CD4-positive, alpha-beta T cell treated with Interleukin-4 for 1 hour (primary cell): Measurements from ENCODE around the gene SND1.

Experiments used
- DNase-seq, 2 donors: peaks; one replicate each; pipeline ENCODE4 v3.0.0-alpha.2; 2020 to 2022

Gene SND1

DNA sequence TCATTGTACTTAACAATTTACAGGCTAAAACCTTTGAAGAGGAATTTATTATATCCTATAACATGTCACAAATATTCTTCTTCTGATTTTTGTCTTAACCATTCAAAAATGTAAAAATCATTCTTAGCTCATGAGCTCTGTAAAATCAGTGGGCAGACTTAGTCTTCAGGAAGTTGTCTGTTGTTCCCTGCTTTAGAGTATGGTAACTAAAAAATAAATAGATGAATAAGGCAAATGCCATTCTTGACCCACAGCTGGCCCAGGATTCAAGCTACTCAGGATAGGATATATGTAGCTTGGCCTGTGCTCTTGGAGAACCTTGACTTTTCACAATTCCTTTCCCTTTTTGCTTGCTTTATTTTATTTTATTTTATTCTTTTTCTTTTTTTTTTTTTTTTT is 327.7 kb downstream of the SND1 start:
- no peak for DNase-seq

- no peak for DNase-seq
Measured at GRCh38 chr7:127980901-127981300, 328.9 kb downstream of the SND1 start.

DNA sequence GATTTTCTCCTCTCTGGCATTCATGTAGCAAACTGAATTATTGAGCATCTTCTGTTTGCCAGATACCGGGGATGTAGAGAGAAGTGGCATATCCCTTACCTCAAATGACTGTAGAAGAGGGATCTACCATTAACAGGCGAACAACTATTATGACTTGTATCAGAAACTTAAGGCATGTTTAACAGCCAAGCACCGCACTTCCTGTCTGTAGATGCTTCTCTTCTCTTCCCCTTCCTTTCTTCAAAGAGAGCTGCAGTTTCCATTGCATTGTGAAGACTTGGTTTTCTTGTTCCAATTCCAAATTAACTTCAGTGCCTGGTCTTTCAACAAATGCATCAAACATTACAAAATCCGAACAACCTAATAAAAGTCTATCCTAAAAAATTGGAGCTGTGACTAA is 330.0 kb downstream of the SND1 start:
- no peak for DNase-seq

DNA sequence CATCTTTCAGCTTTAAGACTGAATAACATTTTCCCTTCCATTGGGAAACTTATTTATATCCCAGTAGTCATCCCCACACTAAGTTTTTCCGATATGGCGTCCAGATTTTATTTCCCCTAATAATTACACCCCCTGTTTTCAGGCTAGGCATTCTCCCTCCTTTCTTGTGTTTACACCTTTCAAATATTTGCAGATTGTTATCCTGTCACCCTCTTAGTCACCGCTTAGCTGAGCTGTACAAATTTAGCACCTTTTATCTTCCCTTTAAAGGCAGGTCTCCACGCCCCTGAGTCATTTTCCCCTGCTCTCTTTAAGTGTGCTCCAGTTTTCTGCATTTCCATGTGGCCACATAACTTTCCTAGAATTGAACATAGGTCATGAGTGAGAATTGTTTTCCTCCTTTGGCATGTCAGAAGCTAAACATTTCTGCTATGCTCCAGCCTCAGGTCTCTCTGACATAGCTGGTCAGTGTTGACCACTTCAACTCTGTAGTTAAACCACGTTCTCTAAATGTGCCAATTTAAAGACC is 331.9 kb downstream of the SND1 start:
- no peak for DNase-seq

GRCh38 chr7:127986581-127987521 is 334.9 kb downstream of the SND1 start:
- DNase-seq, result no peak

DNA sequence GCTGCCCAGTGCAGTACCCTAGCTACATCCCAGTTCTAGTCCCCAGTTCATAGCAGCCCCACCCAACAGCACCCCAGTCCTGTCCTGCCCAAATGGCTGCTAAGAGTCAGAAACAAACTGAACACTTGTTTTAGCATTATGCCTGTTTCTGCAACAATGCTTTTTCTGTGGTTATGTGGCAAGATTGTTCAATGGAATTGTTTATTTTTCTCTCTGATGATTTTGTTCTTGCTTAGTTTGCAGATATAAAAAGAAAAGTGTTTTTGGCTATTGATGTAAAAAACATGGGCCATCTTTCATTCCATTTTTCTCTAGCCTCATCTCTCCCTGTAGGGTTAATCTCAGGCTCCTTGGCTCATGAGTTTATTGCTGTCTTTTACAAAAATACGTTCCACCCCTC is 336.8 kb downstream of the SND1 start:
- no peak for DNase-seq

GRCh38 chr7:127993317-127993716 is 341.3 kb downstream of the SND1 start:
- DNase-seq, result no peak

DNA sequence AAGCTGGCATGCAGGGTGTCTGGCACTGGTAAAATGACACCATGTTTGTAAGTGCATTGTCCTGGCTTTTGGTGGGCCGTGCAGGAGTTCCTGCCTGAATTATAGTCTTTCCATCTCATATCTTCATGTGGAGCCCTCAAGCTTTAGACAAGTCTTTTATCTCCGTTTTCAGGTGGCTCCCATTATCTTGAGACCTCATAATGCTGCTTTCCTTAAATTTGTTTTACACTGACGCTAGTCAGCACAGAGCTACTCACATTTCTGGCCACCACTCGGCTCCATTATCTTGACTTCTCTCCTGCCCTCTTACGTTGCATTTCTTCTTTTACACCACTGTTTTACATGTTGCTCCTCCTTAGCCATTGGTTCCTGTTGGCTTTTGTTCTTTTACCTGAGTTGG is 342.0 kb downstream of the SND1 start:
- no peak for DNase-seq

DNA sequence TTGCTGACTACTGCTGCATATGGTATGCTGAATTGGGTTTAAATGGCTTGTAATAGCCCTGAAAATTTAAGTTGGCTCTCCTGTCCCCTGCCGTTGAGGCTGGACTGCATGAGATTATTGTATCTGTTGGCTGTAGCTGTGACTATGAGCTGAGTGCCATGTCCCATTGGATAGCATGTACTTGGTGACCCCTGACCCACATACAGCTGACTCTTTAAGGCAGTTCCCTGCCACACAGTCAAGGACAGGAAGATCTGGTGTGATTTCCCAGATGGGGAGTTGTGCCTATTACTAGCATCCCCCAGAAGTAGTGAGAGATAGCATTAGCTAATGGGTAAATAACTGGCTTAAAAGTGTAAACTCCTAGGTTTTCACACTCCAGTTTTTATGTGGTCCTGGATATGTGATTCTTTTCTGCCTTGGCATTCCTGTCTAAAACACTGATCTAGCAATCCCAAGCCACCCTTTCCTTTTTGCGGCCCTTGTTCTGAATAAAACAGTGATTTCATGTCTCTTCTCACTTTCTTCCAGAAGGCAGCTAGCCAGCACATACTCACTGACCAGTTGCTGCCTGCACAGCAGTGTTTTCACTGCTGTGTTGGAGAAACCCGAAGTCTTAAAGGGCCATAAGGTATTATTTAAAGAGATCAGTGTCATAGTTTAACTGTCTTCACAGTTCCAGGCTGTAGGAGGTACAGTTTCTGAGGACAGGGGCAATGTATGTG is 343.3 kb downstream of the SND1 start:
- DNase-seq, result no peak

GRCh38 chr7:127995881-127996215 is 343.9 kb downstream of the SND1 start:
- no peak for DNase-seq

DNA sequence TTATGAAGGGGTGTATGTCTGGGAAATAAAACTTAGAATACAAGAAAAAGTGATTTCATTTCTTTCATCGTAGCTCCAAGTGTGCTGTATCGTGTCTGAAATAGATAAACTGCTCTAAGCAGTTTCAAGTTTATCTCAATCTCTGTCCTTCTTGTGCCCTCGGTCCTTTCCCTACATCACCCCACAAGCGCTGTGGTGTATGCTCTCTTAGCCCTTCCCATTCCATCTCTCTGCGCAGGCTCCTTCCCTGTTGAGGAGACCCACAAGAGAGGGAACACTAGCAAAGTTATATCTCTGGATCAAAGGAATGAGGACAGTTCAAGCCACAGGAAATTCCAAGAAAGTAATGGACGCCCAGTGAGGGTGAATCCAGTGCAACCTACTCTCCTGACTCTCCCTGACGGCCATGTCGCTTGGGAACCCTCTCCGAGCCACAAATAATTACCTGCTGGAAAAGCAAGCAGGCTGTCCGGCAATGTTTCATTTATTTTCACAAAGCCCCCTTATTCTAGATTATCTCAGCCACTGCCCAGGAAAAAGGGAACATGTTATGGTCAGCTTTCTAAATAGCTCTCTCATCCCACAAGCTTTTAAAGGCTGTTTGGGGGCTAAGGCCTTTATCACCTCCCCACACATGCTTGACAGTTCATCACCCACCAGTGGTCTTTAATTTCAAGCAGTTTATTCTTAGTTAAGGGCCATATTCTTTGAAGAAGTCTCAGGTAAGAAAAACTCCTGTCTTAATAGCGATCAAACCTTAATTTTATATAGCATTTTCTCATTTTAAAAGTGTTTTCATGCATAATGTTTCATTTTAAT is 344.5 kb downstream of the SND1 start:
- DNase-seq, result no peak

- no peak for DNase-seq
Measured at GRCh38 chr7:127997226-127997922, 345.4 kb downstream of the SND1 start.

- DNase-seq, result no peak
Measured at GRCh38 chr7:127998671-127999070, 346.7 kb downstream of the SND1 start.

- DNase-seq, result no peak
Measured at GRCh38 chr7:128000048-128000447, 348.1 kb downstream of the SND1 start.

DNA sequence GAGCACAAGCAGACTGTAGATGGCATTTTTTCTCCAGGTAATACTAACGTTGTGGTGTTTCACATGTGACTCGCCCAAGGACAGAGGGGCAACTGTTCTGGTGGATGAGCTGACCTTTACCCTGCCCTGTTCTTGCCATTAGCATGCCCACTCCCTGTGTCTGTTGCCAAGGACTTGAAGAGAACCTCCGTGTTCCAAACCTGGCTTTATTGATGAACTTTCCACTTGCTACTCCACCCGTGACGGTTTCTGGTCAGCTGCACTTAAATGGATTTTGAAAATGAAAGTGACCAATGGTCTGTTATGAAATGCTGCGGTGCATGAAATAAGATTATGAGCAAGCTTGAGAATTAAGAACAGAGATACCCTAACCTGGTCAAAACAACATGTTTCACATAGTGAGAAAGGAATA is 348.9 kb downstream of the SND1 start:
- DNase-seq, result no peak

DNA sequence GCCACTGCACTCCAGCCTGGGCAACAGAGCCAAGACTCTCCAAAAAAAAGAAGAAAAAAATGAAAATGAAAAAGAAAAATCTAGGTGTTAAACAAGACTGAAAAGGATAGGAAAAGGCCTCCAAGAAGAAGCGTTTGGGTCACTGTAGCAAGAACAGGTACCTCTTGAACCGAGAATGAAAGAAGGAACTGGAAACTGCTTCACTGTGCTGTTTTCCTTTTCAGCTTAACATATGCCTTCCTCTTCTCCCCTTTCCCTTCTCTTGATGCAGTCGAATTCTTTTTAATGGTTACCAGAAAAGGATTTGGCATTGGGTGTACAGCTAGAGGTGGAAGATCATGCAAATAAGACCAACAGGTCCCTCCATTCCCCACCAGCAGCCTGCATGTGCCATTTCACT is 351.2 kb downstream of the SND1 start:
- DNase-seq, result no peak

GRCh38 chr7:128003787-128004186 is 351.8 kb downstream of the SND1 start:
- DNase-seq, result no peak

DNA sequence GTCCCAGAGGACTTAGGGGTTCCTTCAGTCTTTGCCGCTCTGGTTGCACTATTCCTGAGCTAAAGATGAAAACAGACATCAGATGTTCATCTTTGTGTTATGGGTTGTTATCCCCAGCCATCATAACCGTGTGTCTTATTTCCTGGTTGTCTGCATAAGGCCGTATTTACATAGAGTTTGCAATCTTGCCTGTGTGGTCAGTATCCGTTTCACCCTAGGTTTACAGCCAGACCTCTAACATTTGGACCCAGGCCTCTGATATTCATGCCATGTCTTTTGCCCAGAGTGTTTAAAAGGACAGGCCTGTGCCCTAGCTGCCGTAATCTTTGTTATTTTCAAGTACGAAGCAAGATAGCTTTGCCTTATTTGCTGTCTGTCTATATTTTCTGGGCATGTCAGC is 352.6 kb downstream of the SND1 start:
- DNase-seq, result no peak

GRCh38 chr7:128005117-128005516 is 353.1 kb downstream of the SND1 start:
- DNase-seq, result no peak

DNA sequence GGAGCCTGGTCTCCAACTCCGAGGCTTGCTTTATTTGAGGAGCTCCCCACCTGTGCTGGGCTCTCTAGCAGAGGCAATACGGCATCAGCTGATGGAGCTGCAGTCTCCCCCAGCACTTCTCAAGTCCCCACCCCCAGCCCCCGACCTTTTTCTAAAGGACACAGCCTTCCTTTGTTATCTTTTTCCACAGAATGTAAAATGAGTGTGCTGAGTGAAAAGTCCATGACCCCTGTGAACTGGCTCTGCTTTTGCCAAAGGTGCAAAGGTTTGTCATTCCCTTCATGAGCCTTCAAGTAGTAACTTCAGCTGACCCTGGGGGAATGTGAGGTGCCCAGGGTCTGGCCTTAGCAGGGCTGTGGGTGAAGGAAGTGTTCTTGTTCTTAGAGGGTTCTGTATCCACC is 353.8 kb downstream of the SND1 start:
- DNase-seq, result no peak

- DNase-seq, result no peak
Measured at GRCh38 chr7:128006550-128007302, 354.7 kb downstream of the SND1 start.

GRCh38 chr7:128007303-128007680 is 355.3 kb downstream of the SND1 start:
- no peak for DNase-seq
